Uterus (tissue), 2 donors: ENCODE measurements around the gene MED26.

Experiments
- CTCF ChIP-seq, 4 experiments: fragments of 200-600 bp in 2 of 4; fragments of 450-650 bp in 2 of 4; sonication (generic) in 2 of 4; IDR thresholded peaks; one replicate each; pipeline ENCODE4 v1.5.1; 2016 to 2019; ENCODE audit warnings: antibody characterized with exemption in 4 of 4, mild to moderate bottlenecking in 2 of 4, moderate library complexity in 1 of 4
- POLR2A ChIP-seq, 2 donors: fragments of 450-650 bp; IDR thresholded peaks; one replicate each; pipeline ENCODE4 v1.6.1; 2016; ENCODE audit warnings: antibody characterized with exemption in 2 of 2, mild to moderate bottlenecking in 1 of 2, moderate library complexity in 1 of 2

- TF ChIP-seq CTCF (IDR thresholded peaks at IDR 0.05) (no peak), POLR2A (IDR thresholded peaks at IDR 0.05) (no peak)
These were observed 20.2 kb downstream of the MED26 start for GRCh38 chr19:16607819-16608218.
